Kidney epithelial cell (primary cell): ENCODE data around the gene RNASEH2B. TPM values are rescaled to one million over a fixed set of nuclear protein-coding genes. Genes with fewer than 3 reads are reported as not detected.

Experiments used
- DNase-seq: peaks from one replicate; pipeline ENCODE4 v3.0.0-alpha.2; 2010; ENCODE audit warnings: low read depth
- H3K27me3 ChIP-seq: 2 replicates; pipeline ENCODE4 v1.6.0; 2011; ENCODE audit warnings: low read length; ENCODE audit not compliant: control insufficient read depth, insufficient read depth
- H3K36me3 ChIP-seq: 2 replicates; pipeline ENCODE4 v1.5.1; 2011; ENCODE audit warnings: low read length; ENCODE audit not compliant: control insufficient read depth, insufficient read depth
- H3K4me3 ChIP-seq: 2 replicates; pipeline ENCODE4 v1.5.1; 2011; ENCODE audit warnings: low read depth, mild to moderate bottlenecking, control low read depth, low read length
- CTCF ChIP-seq: IDR thresholded peaks from 2 replicates; pipeline ENCODE4 v1.5.1; 2011; ENCODE audit warnings: mild to moderate bottlenecking, moderate library complexity, low read length, control low read depth, inconsistent platforms; ENCODE audit not compliant: insufficient read depth, poor library complexity, severe bottlenecking
- total RNA-seq: library from RNA; depleted of rRNA; stranded (reverse); fragments of >200 nt; gene quantifications from 2 replicates; pipeline ENCODE4 v1.2.3, GENCODE V29; 2015

RNASEH2B gene
- total RNA-seq, 1 donor from 2014 or later = 26.7 TPM

GRCh38 chr13:50979187-50979586, 69.6 kb downstream of the RNASEH2B start:
- no peak for DNase-seq
- no peaks in the 10 kb centered on the region for H3K27me3 ChIP-seq
- no peaks in the 10 kb centered on the region for H3K36me3 ChIP-seq
- no peak for TF ChIP-seq CTCF
- no peak overlapping the region for H3K4me3 ChIP-seq

DNA sequence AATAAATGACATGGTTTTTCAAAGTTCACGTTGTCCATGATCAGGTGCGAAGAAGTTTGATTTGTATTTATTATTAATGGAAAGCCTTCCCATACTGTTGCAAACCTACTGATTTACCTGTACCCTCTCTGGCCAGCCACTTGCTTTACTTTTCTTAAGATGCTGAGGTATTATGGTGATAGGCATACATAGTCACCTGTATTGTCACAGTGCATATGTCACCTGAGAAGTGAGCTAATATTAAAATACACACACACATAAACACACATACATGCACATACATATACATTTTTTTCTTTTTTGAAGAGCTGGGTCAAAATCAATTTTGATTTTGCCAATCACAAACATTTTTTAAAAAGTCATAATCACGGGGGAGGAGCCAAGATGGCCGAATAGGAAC, 72.1 kb downstream of the RNASEH2B start:
- H3K36me3 ChIP-seq = no peaks in the 10 kb centered on the region
- H3K27me3 ChIP-seq = no peaks in the 10 kb centered on the region
- DNase-seq = no peak
- H3K4me3 ChIP-seq = no peak overlapping the region
- TF ChIP-seq CTCF = no peak

- TF ChIP-seq CTCF = peak; percentile 15
- peaks cover 6% of the 10 kb centered on the region for H3K27me3 ChIP-seq
- no peaks in the 10 kb centered on the region for H3K36me3 ChIP-seq
- no peak for DNase-seq
- no peak overlapping the region for H3K4me3 ChIP-seq
Measured at GRCh38 chr13:50989476-50989875, 79.9 kb downstream of the RNASEH2B start.

DNA sequence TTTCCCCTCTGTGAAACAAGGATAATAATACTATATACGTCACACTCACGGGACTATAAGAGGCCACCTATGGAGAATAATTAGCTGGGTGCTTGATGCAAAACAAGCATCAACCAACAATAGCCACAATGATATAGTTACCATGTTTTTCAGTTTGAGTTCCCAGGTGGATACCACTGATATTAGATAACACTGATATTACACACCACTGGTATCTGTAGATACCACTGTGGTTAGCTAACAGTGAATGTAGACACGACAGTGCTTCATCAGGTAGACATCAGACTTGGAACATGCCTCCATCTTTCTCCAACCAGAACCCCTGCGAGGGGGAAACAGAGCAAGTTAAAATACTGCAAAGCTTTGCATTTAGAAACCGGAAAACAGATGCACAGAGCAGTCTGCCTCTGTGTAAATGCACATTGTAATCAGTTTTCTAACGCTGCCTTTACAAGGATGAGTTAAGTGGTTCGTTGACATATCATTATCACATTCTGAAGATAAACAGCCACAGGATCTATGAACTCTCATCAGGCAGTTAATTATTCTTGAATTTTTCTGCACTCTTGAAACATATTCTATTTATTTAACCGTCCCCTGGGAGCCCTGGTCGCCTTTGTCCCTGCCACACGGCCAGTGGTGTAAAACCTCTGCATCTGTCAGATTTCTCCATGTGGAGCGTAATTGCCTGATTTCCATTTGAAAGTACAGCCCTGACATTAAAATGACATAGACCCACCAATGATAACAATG, 80.7 kb downstream of the RNASEH2B start:
- H3K36me3 ChIP-seq = no peaks in the 10 kb centered on the region
- no peak for DNase-seq
- no peak overlapping the region for H3K4me3 ChIP-seq
- TF ChIP-seq CTCF = no peak
- peaks cover 6% of the 10 kb centered on the region for H3K27me3 ChIP-seq

- DNase-seq = peak; percentile 1
- Histone ChIP-seq H3K27me3 (peaks cover 6% of the 10 kb centered on the region), H3K36me3 (no peaks in the 10 kb centered on the region), H3K4me3 (no peak overlapping the region)
- TF ChIP-seq CTCF = no peak
Measured at GRCh38 chr13:50990818-50991506, 81.4 kb downstream of the RNASEH2B start.
